Measurements from ENCODE around the gene RFNG. TPM values are rescaled to one million over a fixed set of nuclear protein-coding genes. Genes with fewer than 3 reads are reported as not detected.

Gene RFNG
- total and polyA plus RNA-seq, 4 donors = 28.2 to 73.0 (median 31.2) TPM

- DNase-seq (peak in 1 of 2 donors; percentile 69), ATAC-seq (ENCODE audit: low FRiP score) (no peak)
- intact Hi-C loops (cut with DNase I) = loop anchor here in 1 of 2 donors (5.0 kb wide), 1 partner anchor 60 kb away; the partner anchor contains the start of gene DCXR
- Histone ChIP-seq H3K36me3 (ENCODE audit: control insufficient read depth in 1 of 2, insufficient read depth in 2 of 2, low read length in 1 of 2) (peaks cover 0 to 6% of the 10 kb centered on the region in 2 donors), H3K4me1 (ENCODE audit: control insufficient read depth in 1 of 2, insufficient read depth in 2 of 2, low read length in 2 of 2) (no peaks in the 10 kb centered on the region), H3K27ac (ENCODE audit: low read depth in 1 of 2, low read length in 2 of 2) (peak overlapping the region in 1 of 2 donors; percentile 46), H3K9me3 (ENCODE audit: control insufficient read depth, low read length) (no peaks in the 10 kb centered on the region), H3K4me3 (ENCODE audit: low read length in 2 of 2) (peak overlapping the region; percentile 65 to 73), H3K27me3 (ENCODE audit: control insufficient read depth in 1 of 2, insufficient read depth in 2 of 2, low read length in 1 of 2) (peaks cover 0 to 2% of the 10 kb centered on the region in 2 donors)
- WGBS, 2 donors = 2% methylated on average over 46 to 77 of the region's 77 CpGs
These were observed 45.7 kb upstream of the RFNG start for GRCh38 chr17:82097184-82097918.

DNA sequence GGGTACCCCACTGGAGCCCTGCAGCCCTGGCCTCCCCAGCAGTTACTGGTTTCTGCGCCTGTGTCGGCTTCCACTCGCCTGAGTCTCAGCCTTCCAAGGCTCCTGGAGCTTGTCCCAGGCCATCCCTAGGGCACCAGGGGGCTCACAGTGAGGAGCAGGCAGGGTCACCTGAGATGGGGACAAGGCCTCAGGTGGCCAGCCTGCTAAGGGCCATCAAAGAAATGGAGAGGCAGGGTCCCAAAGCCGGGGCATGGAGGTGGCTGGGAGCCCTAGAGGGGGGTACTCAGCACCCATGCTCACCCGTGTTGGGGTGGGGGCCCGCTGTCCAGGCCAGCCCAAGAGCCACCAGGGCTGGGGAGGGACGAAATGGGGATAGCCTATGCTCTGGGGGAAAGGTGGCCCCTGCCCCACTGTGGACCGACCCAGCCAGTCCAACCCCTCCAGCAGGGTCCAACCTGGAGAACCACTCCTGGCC is 45.1 kb upstream of the RFNG start:
- no peaks in the 10 kb centered on the region for H3K4me1 ChIP-seq (ENCODE audit: control insufficient read depth in 1 of 2, insufficient read depth in 2 of 2, low read length in 2 of 2)
- intact Hi-C loops (cut with DNase I) = loop anchor here in 1 of 2 donors (5.0 kb wide), 1 partner anchor 59 kb away; the partner anchor contains the start of gene DCXR
- H3K27ac ChIP-seq (ENCODE audit: low read depth in 1 of 2, low read length in 2 of 2) = no peak overlapping the region

GRCh38 chr17:82095777-82096708 is 44.4 kb upstream of the RFNG start:
- 94 to 95% methylated on average over 35 of the region's 35 CpGs for WGBS, 2 donors
- Histone ChIP-seq H3K27ac (ENCODE audit: low read depth in 1 of 2, low read length in 2 of 2) (no peak overlapping the region), H3K27me3 (ENCODE audit: control insufficient read depth in 1 of 2, insufficient read depth in 2 of 2, low read length in 1 of 2) (peaks cover 0 to 2% of the 10 kb centered on the region in 2 donors), H3K4me1 (ENCODE audit: control insufficient read depth in 1 of 2, insufficient read depth in 2 of 2, low read length in 2 of 2) (no peaks in the 10 kb centered on the region), H3K36me3 (ENCODE audit: control insufficient read depth in 1 of 2, insufficient read depth in 2 of 2, low read length in 1 of 2) (peaks cover 0 to 11% of the 10 kb centered on the region in 2 donors), H3K9me3 (ENCODE audit: control insufficient read depth, low read length) (no peaks in the 10 kb centered on the region), H3K4me3 (ENCODE audit: low read length in 2 of 2) (no peak overlapping the region)
- intact Hi-C loops (cut with DNase I) = loop anchor here in 1 of 2 donors (5.0 kb wide), 1 partner anchor 59 kb away; the partner anchor contains the start of gene DCXR
- DNase-seq (peak in 1 of 2 donors; percentile 44), ATAC-seq (ENCODE audit: low FRiP score) (no peak)

More for the DNA sequence above, 45.1 kb upstream of the RFNG start:
- DNase-seq (peak in 1 of 2 donors; percentile 46), ATAC-seq (ENCODE audit: low FRiP score) (no peak)
- Histone ChIP-seq H3K27me3 (ENCODE audit: control insufficient read depth in 1 of 2, insufficient read depth in 2 of 2, low read length in 1 of 2) (peaks cover 0 to 2% of the 10 kb centered on the region in 2 donors), H3K36me3 (ENCODE audit: control insufficient read depth in 1 of 2, insufficient read depth in 2 of 2, low read length in 1 of 2) (peaks cover 0 to 11% of the 10 kb centered on the region in 2 donors), H3K9me3 (ENCODE audit: control insufficient read depth, low read length) (no peaks in the 10 kb centered on the region), H3K4me3 (ENCODE audit: low read length in 2 of 2) (no peak overlapping the region)
- 64 to 65% methylated on average over 8 of the region's 8 CpGs for WGBS, 2 donors

GRCh38 chr17:82094931-82095776 is 43.5 kb upstream of the RFNG start:
- H3K27me3 ChIP-seq (ENCODE audit: control insufficient read depth in 1 of 2, insufficient read depth in 2 of 2, low read length in 1 of 2) = peaks cover 0 to 2% of the 10 kb centered on the region in 2 donors
- ATAC-seq (ENCODE audit: low FRiP score) (no peak), DNase-seq (peak in 1 of 2 donors; percentile 38)
- H3K9me3 ChIP-seq (ENCODE audit: control insufficient read depth, low read length) = no peaks in the 10 kb centered on the region
- no peak overlapping the region for H3K27ac ChIP-seq (ENCODE audit: low read depth in 1 of 2, low read length in 2 of 2)
- intact Hi-C loops (cut with DNase I) = loop anchor here in 1 of 2 donors (5.0 kb wide), 1 partner anchor 58 kb away; the partner anchor contains the start of gene DCXR
- WGBS, 2 donors = 91% methylated on average over 34 to 37 of the region's 37 CpGs
- H3K4me1 ChIP-seq (ENCODE audit: control insufficient read depth in 1 of 2, insufficient read depth in 2 of 2, low read length in 2 of 2) = no peaks in the 10 kb centered on the region
- peaks cover 0 to 11% of the 10 kb centered on the region in 2 donors for H3K36me3 ChIP-seq (ENCODE audit: control insufficient read depth in 1 of 2, insufficient read depth in 2 of 2, low read length in 1 of 2)
- no peak overlapping the region for H3K4me3 ChIP-seq (ENCODE audit: low read length in 2 of 2)

GRCh38 chr17:82092995-82093751 is 41.6 kb upstream of the RFNG start:
- ATAC-seq (ENCODE audit: low FRiP score) = no peak
- Histone ChIP-seq H3K9me3 (ENCODE audit: control insufficient read depth, low read length) (no peaks in the 10 kb centered on the region), H3K4me1 (ENCODE audit: control insufficient read depth in 1 of 2, insufficient read depth in 2 of 2, low read length in 2 of 2) (no peaks in the 10 kb centered on the region), H3K36me3 (ENCODE audit: control insufficient read depth in 1 of 2, insufficient read depth in 2 of 2, low read length in 1 of 2) (peaks cover 0 to 11% of the 10 kb centered on the region in 2 donors), H3K27ac (ENCODE audit: low read depth in 1 of 2, low read length in 2 of 2) (no peak overlapping the region), H3K27me3 (ENCODE audit: control insufficient read depth in 1 of 2, insufficient read depth in 2 of 2, low read length in 1 of 2) (peaks cover 0 to 2% of the 10 kb centered on the region in 2 donors), H3K4me3 (ENCODE audit: low read length in 2 of 2) (no peak overlapping the region)
- no peak for DNase-seq
- intact Hi-C loops (cut with DNase I) = no loop called here
- 94 to 95% methylated on average over 36 to 40 of the region's 40 CpGs for WGBS, 2 donors

- WGBS, 2 donors = 91 to 93% methylated on average over 19 to 20 of the region's 20 CpGs
- H3K9me3 ChIP-seq (ENCODE audit: control insufficient read depth, low read length) = no peaks in the 10 kb centered on the region
- no peaks in the 10 kb centered on the region for H3K4me1 ChIP-seq (ENCODE audit: control insufficient read depth in 1 of 2, insufficient read depth in 2 of 2, low read length in 2 of 2)
- peaks cover 0 to 11% of the 10 kb centered on the region in 2 donors for H3K36me3 ChIP-seq (ENCODE audit: control insufficient read depth in 1 of 2, insufficient read depth in 2 of 2, low read length in 1 of 2)
- H3K4me3 ChIP-seq (ENCODE audit: low read length in 2 of 2) = no peak overlapping the region
- H3K27ac ChIP-seq (ENCODE audit: low read depth in 1 of 2, low read length in 2 of 2) = no peak overlapping the region
- DNase-seq (peak in 1 of 2 donors; percentile 46), ATAC-seq (ENCODE audit: low FRiP score) (no peak)
- no peaks in the 10 kb centered on the region for H3K27me3 ChIP-seq (ENCODE audit: control insufficient read depth in 1 of 2, insufficient read depth in 2 of 2, low read length in 1 of 2)
- intact Hi-C loops (cut with DNase I) = no loop called here
These were observed 41.0 kb upstream of the RFNG start for GRCh38 chr17:82092628-82092994.

- no peaks in the 10 kb centered on the region for H3K4me1 ChIP-seq (ENCODE audit: control insufficient read depth in 1 of 2, insufficient read depth in 2 of 2, low read length in 2 of 2)
These were observed 40.5 kb upstream of the RFNG start for GRCh38 chr17:82092094-82092586.

More at GRCh38 chr17:82092094-82092586, 40.5 kb upstream of the RFNG start:
- intact Hi-C loops (cut with DNase I) = no loop called here
- DNase-seq (peak in 1 of 2 donors; percentile 43), ATAC-seq (ENCODE audit: low FRiP score) (no peak)
- WGBS, 2 donors = 89 to 92% methylated on average over 21 to 23 of the region's 23 CpGs
- no peak overlapping the region for H3K27ac ChIP-seq (ENCODE audit: low read depth in 1 of 2, low read length in 2 of 2)
- H3K27me3 ChIP-seq (ENCODE audit: control insufficient read depth in 1 of 2, insufficient read depth in 2 of 2, low read length in 1 of 2) = no peaks in the 10 kb centered on the region
- H3K9me3 ChIP-seq (ENCODE audit: control insufficient read depth, low read length) = no peaks in the 10 kb centered on the region
- no peak overlapping the region for H3K4me3 ChIP-seq (ENCODE audit: low read length in 2 of 2)
- H3K36me3 ChIP-seq (ENCODE audit: control insufficient read depth in 1 of 2, insufficient read depth in 2 of 2, low read length in 1 of 2) = peaks cover 0 to 11% of the 10 kb centered on the region in 2 donors
